ENCODE data around the gene RBPJ.
"Not testable (repeated sequence)": the region's sequence is repeated elsewhere in the genome, so short reads cannot be mapped to it uniquely, and the experiment has no call there.

Gene RBPJ

GRCh38 chr4:26302031-26302899 lies 18.5 kb upstream of the RBPJ start:
- DNase-seq = no peak

GRCh38 chr4:26303008-26303407 lies 17.8 kb upstream of the RBPJ start:
- DNase-seq = no peak

- no peak for DNase-seq
These were observed 13.6 kb upstream of the RBPJ start for GRCh38 chr4:26307037-26307800.

- DNase-seq = no peak
These were observed 12.2 kb upstream of the RBPJ start for GRCh38 chr4:26308568-26308967.

- no peak for DNase-seq
These were observed 10.6 kb upstream of the RBPJ start for GRCh38 chr4:26310264-26310663.

- DNase-seq = no peak
These were observed 9.2 kb upstream of the RBPJ start for GRCh38 chr4:26311633-26312032.

GRCh38 chr4:26315316-26315932 lies 5.4 kb upstream of the RBPJ start:
- not testable (repeated sequence) for DNase-seq

GRCh38 chr4:26317766-26318165 lies 3.0 kb upstream of the RBPJ start:
- no peak for DNase-seq

- DNase-seq = peak; percentile 95
These were observed 1.3 kb upstream of the RBPJ start for GRCh38 chr4:26319467-26319948.

- no peak for DNase-seq
These were observed 771 bp upstream of the RBPJ start for GRCh38 chr4:26319949-26320537.

- no peak for DNase-seq
These were observed 783 bp downstream of the RBPJ start for GRCh38 chr4:26321373-26322221.

GRCh38 chr4:26322346-26322745 lies 1.5 kb downstream of the RBPJ start:
- DNase-seq = no peak

GRCh38 chr4:26323821-26324220 lies 3.0 kb downstream of the RBPJ start:
- no peak for DNase-seq

GRCh38 chr4:26325191-26325590 lies 4.4 kb downstream of the RBPJ start:
- no peak for DNase-seq

GRCh38 chr4:26326791-26327190 lies 6.0 kb downstream of the RBPJ start:
- no peak for DNase-seq

- DNase-seq = peak; percentile 62
These were observed 9.5 kb downstream of the RBPJ start for GRCh38 chr4:26330186-26330787.

- DNase-seq = no peak
These were observed 10.1 kb downstream of the RBPJ start for GRCh38 chr4:26330946-26331345.

GRCh38 chr4:26331380-26331950 lies 10.7 kb downstream of the RBPJ start:
- no peak for DNase-seq

- no peak for DNase-seq
These were observed 13.6 kb downstream of the RBPJ start for GRCh38 chr4:26334366-26334765.

- no peak for DNase-seq
These were observed 16.8 kb downstream of the RBPJ start for GRCh38 chr4:26337612-26338011.

GRCh38 chr4:26342328-26343037 lies 21.7 kb downstream of the RBPJ start:
- DNase-seq = no peak

Data from NCI-H1694 (cell line).